OCI-LY7 (cell line): Measurements from ENCODE around the gene ZNF616. TPM values are rescaled to one million over a fixed set of nuclear protein-coding genes. Genes with fewer than 3 reads are reported as not detected.

Experiments
- BruUV-seq: library from RNA; stranded (reverse); fragments of 400-500 nt; replicated peaks from 2 replicates; lab custom pipeline; 2021; lab: Mats Ljungman, UMichigan
- CTCF ChIA-PET: fragments of 300-600 bp; sonication (Branson Sonifier 250); formaldehyde crosslinking; loops from one replicate; lab custom pipeline; 2022; ENCODE audit warnings: antibody characterized with exemption; ENCODE audit not compliant: unreplicated experiment; lab: Charles Lee
- POLR2A ChIA-PET: fragments of 300-600 bp; sonication (Branson Sonifier 250); formaldehyde crosslinking; loops from one replicate; lab custom pipeline; 2022; ENCODE audit warnings: antibody characterized with exemption; lab: Charles Lee
- DNase-seq: peaks from one replicate; pipeline ENCODE4 v3.0.0-alpha.2; 2015; ENCODE audit warnings: low spot score
- H2AFZ ChIP-seq: fragments of 200-600 bp; sonication (generic), shearing (Covaris generic); 2 replicates; pipeline ENCODE4 v1.6.1; 2014; ENCODE audit warnings: mild to moderate bottlenecking, antibody characterized with exemption, low read length, moderate library complexity
- H3K27ac ChIP-seq: fragments of 200-600 bp; sonication (generic); 2 replicates; pipeline ENCODE4 v1.5.1; 2014; ENCODE audit warnings: mixed run types, low read depth, mild to moderate bottlenecking, moderate library complexity, low read length, inconsistent platforms; ENCODE audit not compliant: poor library complexity, severe bottlenecking
- H3K36me3 ChIP-seq: fragments of 200-600 bp; sonication (generic); 2 replicates; pipeline ENCODE4 v1.6.1; 2014; ENCODE audit warnings: mild to moderate bottlenecking, antibody characterized with exemption, low read length, moderate library complexity, mixed read lengths; ENCODE audit not compliant: insufficient read depth
- H3K4me1 ChIP-seq: fragments of 200-600 bp; sonication (generic); 2 replicates; pipeline ENCODE4 v1.5.1; 2014; ENCODE audit warnings: mild to moderate bottlenecking, low read length; ENCODE audit not compliant: insufficient read depth, poor library complexity, severe bottlenecking
- H3K4me2 ChIP-seq: fragments of 200-600 bp; sonication (generic); 2 replicates; pipeline ENCODE4 v1.6.1; 2014; ENCODE audit warnings: mild to moderate bottlenecking, low read length
- H3K4me3 ChIP-seq: fragments of 200-600 bp; sonication (generic); 2 replicates; pipeline ENCODE4 v1.5.1; 2014; ENCODE audit warnings: mild to moderate bottlenecking, low read depth, low read length; ENCODE audit not compliant: poor library complexity, severe bottlenecking
- H3K79me2 ChIP-seq: fragments of 200-600 bp; sonication (generic); 2 replicates; pipeline ENCODE4 v1.6.1; 2016; ENCODE audit warnings: low read depth, mild to moderate bottlenecking, low read length, moderate library complexity, mixed read lengths; ENCODE audit not compliant: insufficient read depth
- H3K9me2 ChIP-seq: fragments of 200-600 bp; sonication (generic); 2 replicates; pipeline ENCODE4 v1.6.1; 2016; ENCODE audit warnings: mild to moderate bottlenecking, low read length, mixed read lengths; ENCODE audit not compliant: insufficient read depth
- H3K9me3 ChIP-seq: fragments of 200-600 bp; sonication (generic); 2 replicates; pipeline ENCODE4 v1.6.1; 2014; ENCODE audit warnings: mild to moderate bottlenecking, mixed run types, low read length, mixed read lengths
- H4K20me1 ChIP-seq: fragments of 200-600 bp; sonication (generic); 2 replicates; pipeline ENCODE4 v1.6.1; 2014; ENCODE audit warnings: mild to moderate bottlenecking, antibody characterized with exemption, low read length, moderate library complexity, mixed read lengths; ENCODE audit not compliant: insufficient read depth
- CTCF ChIP-seq: fragments of 200-600 bp; sonication (generic); conservative IDR thresholded peaks from 2 replicates; pipeline ENCODE4 v1.5.1; 2014; ENCODE audit warnings: mild to moderate bottlenecking, antibody characterized with exemption, low read length, moderate library complexity, mixed read lengths
- EZH2phosphoT487 ChIP-seq: fragments of 200-600 bp; sonication (generic); IDR thresholded peaks from 2 replicates; pipeline ENCODE4 v1.6.1; 2018; ENCODE audit warnings: low read depth, borderline replicate concordance, mild to moderate bottlenecking, mixed run types, antibody characterized with exemption, low read length, moderate library complexity, mixed read lengths
- intact Hi-C: fragments of 100-400 bp; cut with micrococcal nuclease; formaldehyde crosslinking; loops from one replicate; pipeline ENCODE4 v1.10.0; 2022; ENCODE audit not compliant: unreplicated experiment
- total RNA-seq, 2 experiments: library from RNA; depleted of rRNA in 1 of 2; stranded (reverse); fragments of >200 nt in 1 of 2; shearing (Covaris generic) in 1 of 2; gene quantifications; 2 replicates each; pipeline ENCODE4 v1.2.3, GENCODE V29; 2014 to 2022

The ZNF616 gene
- total RNA-seq, 2 experiments from 2014 or later, result 3.8 to 7.1 TPM

- H3K79me2 ChIP-seq, result peaks cover 9% of the 10 kb centered on the region; the same call in 1 of the 2 replicates
- DNase-seq, result no peak
- no peaks in the 10 kb centered on the region for H3K9me2 ChIP-seq
- intact Hi-C loops, result no loop called here
- no peaks in the 10 kb centered on the region for H4K20me1 ChIP-seq
- POLR2A ChIA-PET, result no interaction called here
- no peak overlapping the region for H3K4me2 ChIP-seq
- no peak for TF ChIP-seq EZH2phosphoT487
- TF ChIP-seq CTCF, result no peak
- no peaks in the 10 kb centered on the region for H3K36me3 ChIP-seq
- no peak overlapping the region for H3K27ac ChIP-seq
- peaks cover 25% of the 10 kb centered on the region for H3K4me1 ChIP-seq
- H2AFZ ChIP-seq, result no peak overlapping the region
- BruUV-seq, result no TSS peak
- CTCF ChIA-PET, result no interaction called here
- H3K4me3 ChIP-seq, result no peak overlapping the region
- no peaks in the 10 kb centered on the region; the same call in 1 of the 2 replicates for H3K9me3 ChIP-seq
These were observed 2.4 kb upstream of the ZNF616 start for GRCh38 chr19:52142001-52142595.

- H3K27ac ChIP-seq, result no peak overlapping the region
- CTCF ChIA-PET, result no interaction called here
- no peaks in the 10 kb centered on the region for H4K20me1 ChIP-seq
- no peak overlapping the region for H2AFZ ChIP-seq
- DNase-seq, result no peak
- no peak overlapping the region for H3K4me2 ChIP-seq
- POLR2A ChIA-PET, result interaction anchor here (1.2 kb wide), 1 partner anchor 48 kb away, joined by 4 read pairs; the partner anchor contains the start of gene PPP2R1A
- TF ChIP-seq CTCF (no peak), EZH2phosphoT487 (no peak)
- H3K4me3 ChIP-seq, result no peak overlapping the region
- no peaks in the 10 kb centered on the region for H3K9me2 ChIP-seq
- peaks cover 9% of the 10 kb centered on the region; the same call in 1 of the 2 replicates for H3K79me2 ChIP-seq
- intact Hi-C loops, result no loop called here
- H3K9me3 ChIP-seq, result no peaks in the 10 kb centered on the region
- peaks cover 25% of the 10 kb centered on the region for H3K4me1 ChIP-seq
- BruUV-seq, result no TSS peak
- 0 out of 2 replicates have a peak, but pooled peaks cover 3% of the 10 kb centered on the region for H3K36me3 ChIP-seq
These were observed 1.5 kb upstream of the ZNF616 start for GRCh38 chr19:52141203-52141602.

- BruUV-seq, result no TSS peak
- peaks cover 16% of the 10 kb centered on the region for H3K4me1 ChIP-seq
- peak overlapping the region; percentile 80 for H3K4me3 ChIP-seq
- no peaks in the 10 kb centered on the region for H4K20me1 ChIP-seq
- intact Hi-C loops, result no loop called here
- H3K79me2 ChIP-seq, result peaks cover 9% of the 10 kb centered on the region; the same call in 1 of the 2 replicates
- H3K4me2 ChIP-seq, result peak overlapping the region; percentile 57
- H2AFZ ChIP-seq, result peak overlapping the region; percentile 93
- no peaks in the 10 kb centered on the region for H3K9me3 ChIP-seq
- CTCF ChIA-PET, result no interaction called here
- peaks cover 3% of the 10 kb centered on the region; the same call in 1 of the 2 replicates for H3K36me3 ChIP-seq
- DNase-seq, result no peak
- H3K27ac ChIP-seq, result no peak overlapping the region
- POLR2A ChIA-PET, result interaction anchor here (0.7 to 1.0 kb wide), 3 partner anchors 26 to 97 kb away, joined by 3 to 4 read pairs (median 3); no protein-coding TSS in a partner anchor
- H3K9me2 ChIP-seq, result no peaks in the 10 kb centered on the region
- TF ChIP-seq CTCF, result no peak
- no peak for TF ChIP-seq EZH2phosphoT487
These were observed 433 bp upstream of the ZNF616 start for GRCh38 chr19:52140032-52140710.
